Activated T-cell treated with anti-CD3 and anti-CD28 coated beads, Interleukin-2, amount 50 U/mL, for 24 hours (primary cell): Measurements from ENCODE around the gene UBE2V1.

Experiments
- DNase-seq: peaks from one replicate; pipeline ENCODE4 v3.0.0-alpha.2; 2020
- H3K27ac Mint-ChIP-seq: 2 replicates; pipeline ENCODE4 v1.8.0; 2020; ENCODE audit warnings: mild to moderate bottlenecking, mixed read lengths
- H3K27me3 Mint-ChIP-seq: 2 replicates; pipeline ENCODE4 v1.8.0; 2020; ENCODE audit warnings: mixed read lengths
- H3K36me3 Mint-ChIP-seq: 2 replicates; pipeline ENCODE4 v1.8.0; 2020; ENCODE audit warnings: low read depth, mixed read lengths
- H3K4me1 Mint-ChIP-seq: 2 replicates; pipeline ENCODE4 v1.8.0; 2020; ENCODE audit warnings: low read depth, mixed read lengths
- H3K4me3 Mint-ChIP-seq: 2 replicates; pipeline ENCODE4 v1.8.0; 2020; ENCODE audit warnings: mild to moderate bottlenecking, moderate library complexity, mixed read lengths
- H3K9me3 Mint-ChIP-seq: 2 replicates; pipeline ENCODE4 v1.8.0; 2020; ENCODE audit warnings: mixed read lengths

Gene UBE2V1

DNA sequence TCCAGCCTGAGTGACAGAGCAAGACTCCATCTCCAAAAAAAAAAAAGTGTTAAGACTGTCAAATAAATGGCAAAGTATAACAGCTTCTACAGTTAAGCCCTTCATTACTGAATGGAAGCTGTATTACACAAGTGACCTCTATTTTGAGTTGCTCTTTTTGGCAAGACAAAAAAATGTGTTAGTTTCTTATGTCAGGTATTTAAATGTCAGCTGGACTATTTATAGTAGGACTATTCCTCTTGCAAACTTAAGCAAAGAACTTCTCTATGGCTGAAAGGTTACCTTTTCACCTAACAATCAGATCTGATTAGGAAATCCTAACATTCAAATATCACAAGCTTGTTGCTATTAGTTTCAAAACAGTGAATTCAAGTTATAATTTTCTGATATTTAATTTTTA, 12.4 kb downstream of the UBE2V1 start:
- Mint-ChIP-seq H3K27ac (no peak overlapping the region), H3K4me1 (peaks cover 65% of the 10 kb centered on the region), H3K36me3 (peaks cover 72% of the 10 kb centered on the region), H3K27me3 (no peaks in the 10 kb centered on the region), H3K9me3 (no peaks in the 10 kb centered on the region), H3K4me3 (no peak overlapping the region)
- DNase-seq, result no peak

DNA sequence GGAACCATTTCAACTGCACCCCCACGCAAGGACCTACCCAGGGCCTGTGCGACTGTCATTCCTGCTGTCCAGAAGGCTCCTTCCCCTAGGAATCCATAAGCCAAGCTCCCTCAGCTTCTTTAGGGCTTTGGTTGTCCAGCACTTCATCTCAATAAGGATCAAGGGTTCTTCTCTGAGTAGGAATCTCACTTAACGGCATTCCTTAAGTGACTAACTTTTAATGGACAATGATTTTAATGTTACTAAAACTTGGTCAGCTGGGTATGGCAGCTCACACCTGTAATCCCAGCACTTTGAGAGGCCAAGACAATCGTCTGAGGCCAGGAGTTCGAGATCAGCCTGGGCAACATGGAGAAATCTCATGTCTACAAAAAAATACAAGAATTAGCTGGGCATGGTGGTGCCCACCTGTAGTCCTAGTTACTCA, 13.4 kb downstream of the UBE2V1 start:
- Mint-ChIP-seq H3K9me3 (no peaks in the 10 kb centered on the region), H3K36me3 (peaks cover 75% of the 10 kb centered on the region), H3K4me1 (peaks cover 60% of the 10 kb centered on the region), H3K27me3 (no peaks in the 10 kb centered on the region), H3K4me3 (no peak overlapping the region), H3K27ac (peak overlapping the region; percentile 57)
- no peak for DNase-seq

DNA sequence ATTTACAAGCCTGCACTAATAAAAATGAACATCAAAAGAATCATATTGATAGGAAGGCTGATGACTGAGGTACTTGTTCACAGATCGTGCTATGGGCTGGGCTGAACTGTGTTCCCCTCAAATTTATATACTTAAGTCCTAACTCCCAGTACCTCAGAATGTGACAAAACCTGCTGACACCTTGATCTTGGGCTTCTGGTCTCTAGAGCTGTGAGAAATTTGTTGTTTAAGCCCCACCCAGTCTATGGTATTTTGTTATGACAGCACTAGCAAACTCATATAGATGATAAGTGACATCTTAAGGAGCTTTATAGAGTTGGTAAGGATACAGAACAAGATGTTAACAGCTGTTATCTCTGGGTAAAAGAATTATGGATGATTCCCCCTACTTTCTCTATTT, 13.8 kb downstream of the UBE2V1 start:
- Mint-ChIP-seq H3K27ac (peak overlapping the region; percentile 57), H3K4me3 (no peak overlapping the region), H3K27me3 (no peaks in the 10 kb centered on the region), H3K4me1 (peaks cover 60% of the 10 kb centered on the region), H3K9me3 (no peaks in the 10 kb centered on the region), H3K36me3 (peaks cover 79% of the 10 kb centered on the region)
- no peak for DNase-seq

DNA sequence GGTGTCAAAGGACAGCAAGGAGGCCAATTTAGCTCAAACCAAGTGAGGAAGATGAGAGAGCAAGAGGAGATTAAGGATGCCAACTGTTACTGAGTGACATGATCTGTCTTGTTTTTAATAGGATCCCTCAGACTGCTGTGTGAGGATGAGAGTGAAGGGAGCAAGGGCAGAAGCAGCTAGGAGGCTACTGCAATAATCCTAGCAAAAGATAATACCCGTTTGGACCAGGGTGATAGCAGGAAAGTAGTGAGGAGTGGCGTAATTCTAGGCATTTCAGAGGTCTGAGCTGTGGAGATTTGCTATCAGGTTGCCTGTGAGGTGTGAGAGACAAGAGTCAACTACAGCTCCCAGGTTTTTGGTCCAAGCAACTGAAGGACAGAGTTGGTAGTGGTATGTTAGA, 14.7 kb downstream of the UBE2V1 start:
- Mint-ChIP-seq H3K27ac (peak overlapping the region; percentile 65), H3K36me3 (peaks cover 78% of the 10 kb centered on the region), H3K9me3 (no peaks in the 10 kb centered on the region), H3K4me3 (no peak overlapping the region), H3K27me3 (no peaks in the 10 kb centered on the region), H3K4me1 (peaks cover 55% of the 10 kb centered on the region)
- DNase-seq, result no peak

DNA sequence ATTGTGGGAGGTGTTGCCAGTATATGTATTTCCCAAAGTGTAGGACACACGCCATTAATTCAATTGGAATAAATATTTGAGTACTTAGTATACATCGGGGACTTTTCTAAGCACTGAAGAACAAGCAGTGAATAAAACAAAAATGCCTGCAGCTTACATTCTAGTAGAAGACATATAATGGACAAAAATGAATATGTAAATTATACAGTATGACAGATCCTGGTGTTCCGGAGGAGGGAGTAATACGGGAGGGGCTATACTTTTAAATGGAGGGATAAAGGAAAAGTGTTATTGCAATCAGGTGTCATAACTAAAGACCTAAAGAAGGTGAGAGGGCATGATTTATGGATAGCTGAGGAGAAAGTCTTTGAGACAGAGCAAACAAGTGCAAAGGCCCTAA, 15.1 kb downstream of the UBE2V1 start:
- no peaks in the 10 kb centered on the region for H3K27me3 Mint-ChIP-seq
- H3K4me3 Mint-ChIP-seq, result no peak overlapping the region
- H3K9me3 Mint-ChIP-seq, result no peaks in the 10 kb centered on the region
- H3K27ac Mint-ChIP-seq, result peak overlapping the region; percentile 71
- peaks cover 78% of the 10 kb centered on the region for H3K36me3 Mint-ChIP-seq
- DNase-seq, result no peak
- H3K4me1 Mint-ChIP-seq, result peaks cover 52% of the 10 kb centered on the region

DNA sequence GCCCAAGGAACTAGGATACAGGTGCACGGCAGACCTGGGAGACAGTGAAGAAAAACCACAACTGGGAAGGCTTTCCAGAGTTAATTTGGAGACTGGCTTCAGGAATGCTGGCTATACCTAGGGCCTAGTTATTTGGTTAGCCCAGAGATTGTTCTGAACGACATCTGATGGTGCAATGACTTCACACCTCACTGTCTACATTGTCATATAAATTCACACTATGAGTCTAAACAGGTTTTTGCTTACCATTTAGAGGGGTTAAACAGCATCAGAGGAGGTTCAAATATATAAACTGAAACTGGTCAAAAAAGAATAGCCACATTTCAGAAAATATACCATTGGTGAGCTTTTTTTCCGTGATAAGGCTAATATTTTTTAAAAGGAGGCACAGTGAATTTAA, 16.7 kb downstream of the UBE2V1 start:
- Mint-ChIP-seq H3K9me3 (no peaks in the 10 kb centered on the region), H3K36me3 (peaks cover 79% of the 10 kb centered on the region), H3K27me3 (no peaks in the 10 kb centered on the region), H3K4me3 (no peak overlapping the region), H3K27ac (peak overlapping the region; percentile 8), H3K4me1 (peaks cover 50% of the 10 kb centered on the region)
- no peak for DNase-seq

DNA sequence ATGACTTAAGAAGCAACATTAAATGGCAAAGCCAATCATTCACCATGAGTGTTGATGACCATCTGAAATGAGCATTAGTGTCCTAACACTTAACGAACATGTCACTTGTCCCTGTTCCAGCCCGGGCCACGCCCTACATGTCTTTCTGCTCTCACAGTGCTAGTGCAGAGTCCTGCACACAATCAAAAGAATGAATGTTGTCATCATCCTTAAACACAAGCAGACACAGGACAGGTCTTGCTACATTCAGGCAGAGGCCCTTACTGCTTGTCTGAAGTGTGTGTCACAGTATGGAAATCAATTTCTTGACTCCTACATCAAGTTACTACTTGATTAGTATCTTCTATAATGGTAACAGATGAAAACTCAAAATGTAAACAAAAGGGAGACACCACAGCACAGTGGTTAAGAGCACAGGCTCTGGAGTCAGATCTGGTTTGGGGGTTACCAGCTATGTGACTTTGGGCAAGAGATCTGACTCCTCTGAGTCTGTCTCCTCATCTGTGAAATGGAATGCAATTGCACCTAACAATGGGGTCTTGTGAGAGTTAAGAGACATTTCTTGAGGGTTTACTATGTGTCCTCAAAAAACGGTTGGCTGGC, 17.4 kb downstream of the UBE2V1 start:
- Mint-ChIP-seq H3K4me3 (no peak overlapping the region), H3K9me3 (no peaks in the 10 kb centered on the region), H3K27ac (peak overlapping the region; percentile 8)

DNA sequence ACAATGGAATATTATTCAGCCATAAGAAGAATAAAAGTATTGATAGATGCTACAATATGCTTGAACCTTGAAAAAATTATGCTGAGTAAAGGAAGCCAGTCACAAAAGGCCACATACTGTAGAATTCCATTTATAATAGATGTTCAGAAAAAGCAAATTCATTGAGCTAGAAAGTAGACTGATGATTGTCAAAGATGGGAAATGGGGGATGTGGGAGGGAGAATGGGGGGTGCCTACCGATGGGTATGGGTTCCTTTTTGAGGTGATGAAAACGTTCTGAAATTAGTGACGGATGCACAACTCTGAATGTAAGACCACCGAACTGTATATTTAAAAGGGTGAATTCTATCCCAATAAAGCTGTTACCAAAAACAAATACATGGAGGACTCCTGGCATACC, 18.4 kb downstream of the UBE2V1 start:
- Mint-ChIP-seq H3K4me1 (peaks cover 55% of the 10 kb centered on the region), H3K4me3 (no peak overlapping the region), H3K36me3 (peaks cover 84% of the 10 kb centered on the region), H3K9me3 (no peaks in the 10 kb centered on the region), H3K27me3 (no peaks in the 10 kb centered on the region), H3K27ac (no peak overlapping the region)
- no peak for DNase-seq

More for the DNA sequence above, 17.4 kb downstream of the UBE2V1 start:
- peaks cover 80% of the 10 kb centered on the region for H3K36me3 Mint-ChIP-seq
- H3K4me1 Mint-ChIP-seq, result peaks cover 50% of the 10 kb centered on the region
- DNase-seq, result no peak
- no peaks in the 10 kb centered on the region for H3K27me3 Mint-ChIP-seq

DNA sequence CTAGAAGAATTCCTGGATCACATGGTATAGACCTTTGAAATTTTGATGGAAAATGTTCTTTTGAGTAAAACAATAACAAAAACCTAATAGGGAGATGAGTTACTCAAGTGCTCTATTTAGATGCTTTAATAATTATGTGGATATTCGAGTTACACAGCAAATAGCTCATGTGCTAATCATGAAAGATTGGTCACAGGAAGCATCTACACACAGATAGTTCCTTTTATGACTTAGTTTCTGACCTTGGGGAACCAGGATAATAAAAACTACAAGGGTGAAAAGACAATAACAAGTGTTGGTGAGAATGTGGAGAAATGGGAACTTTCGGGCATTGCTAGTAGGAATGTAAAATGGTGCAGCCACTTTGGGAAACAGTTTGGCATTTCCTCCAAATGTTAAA, 19.7 kb downstream of the UBE2V1 start:
- Mint-ChIP-seq H3K9me3 (no peaks in the 10 kb centered on the region), H3K27ac (peak overlapping the region; percentile 56), H3K4me1 (peaks cover 49% of the 10 kb centered on the region), H3K36me3 (peaks cover 86% of the 10 kb centered on the region), H3K4me3 (no peak overlapping the region), H3K27me3 (no peaks in the 10 kb centered on the region)
- no peak for DNase-seq

DNA sequence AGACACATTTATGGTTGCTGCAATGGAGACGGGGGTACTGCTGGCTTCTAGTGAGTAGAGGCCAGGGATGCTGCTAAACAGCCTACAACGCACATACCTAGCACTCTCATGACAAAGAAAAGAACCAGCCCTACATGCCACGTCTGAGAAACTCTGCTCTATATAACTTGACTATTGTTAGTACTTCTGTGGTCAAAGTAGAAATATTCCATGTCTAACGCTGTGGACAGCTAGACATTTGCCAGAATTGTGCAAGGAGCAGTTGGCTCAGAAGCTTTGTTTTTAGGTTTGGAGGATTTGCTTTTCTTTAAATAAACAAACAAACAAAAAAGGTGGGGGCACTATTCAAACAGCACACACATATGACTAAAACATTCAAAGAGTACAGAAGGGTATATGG, 20.5 kb downstream of the UBE2V1 start:
- Mint-ChIP-seq H3K36me3 (peaks cover 86% of the 10 kb centered on the region), H3K4me3 (no peak overlapping the region), H3K4me1 (peaks cover 41% of the 10 kb centered on the region), H3K9me3 (no peaks in the 10 kb centered on the region), H3K27ac (peak overlapping the region; percentile 56), H3K27me3 (no peaks in the 10 kb centered on the region)
- DNase-seq, result no peak

DNA sequence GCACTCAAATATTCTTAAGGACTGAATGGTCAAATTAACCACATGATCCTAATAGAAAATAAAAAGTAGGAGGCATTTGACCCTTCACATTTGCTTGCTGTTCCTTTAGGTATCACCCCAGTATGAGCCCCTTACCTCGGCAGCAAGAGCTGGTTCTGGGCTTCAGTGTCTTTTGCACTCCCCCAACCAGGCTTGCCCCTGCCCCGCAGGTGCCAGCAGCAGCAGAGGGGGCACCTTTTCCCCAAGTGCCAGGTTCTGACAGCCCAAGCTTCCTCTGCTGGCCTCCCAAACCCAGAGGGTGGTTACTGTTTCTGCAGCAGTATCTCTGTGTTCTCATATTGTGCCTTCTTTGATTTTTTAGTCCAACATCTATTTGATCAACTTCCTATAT, 23.2 kb downstream of the UBE2V1 start:
- H3K27ac Mint-ChIP-seq, result peak overlapping the region; percentile 81
- no peaks in the 10 kb centered on the region for H3K27me3 Mint-ChIP-seq
- peaks cover 49% of the 10 kb centered on the region for H3K4me1 Mint-ChIP-seq
- peaks cover 77% of the 10 kb centered on the region for H3K36me3 Mint-ChIP-seq
- DNase-seq, result no peak
- H3K4me3 Mint-ChIP-seq, result no peak overlapping the region
- no peaks in the 10 kb centered on the region for H3K9me3 Mint-ChIP-seq

DNA sequence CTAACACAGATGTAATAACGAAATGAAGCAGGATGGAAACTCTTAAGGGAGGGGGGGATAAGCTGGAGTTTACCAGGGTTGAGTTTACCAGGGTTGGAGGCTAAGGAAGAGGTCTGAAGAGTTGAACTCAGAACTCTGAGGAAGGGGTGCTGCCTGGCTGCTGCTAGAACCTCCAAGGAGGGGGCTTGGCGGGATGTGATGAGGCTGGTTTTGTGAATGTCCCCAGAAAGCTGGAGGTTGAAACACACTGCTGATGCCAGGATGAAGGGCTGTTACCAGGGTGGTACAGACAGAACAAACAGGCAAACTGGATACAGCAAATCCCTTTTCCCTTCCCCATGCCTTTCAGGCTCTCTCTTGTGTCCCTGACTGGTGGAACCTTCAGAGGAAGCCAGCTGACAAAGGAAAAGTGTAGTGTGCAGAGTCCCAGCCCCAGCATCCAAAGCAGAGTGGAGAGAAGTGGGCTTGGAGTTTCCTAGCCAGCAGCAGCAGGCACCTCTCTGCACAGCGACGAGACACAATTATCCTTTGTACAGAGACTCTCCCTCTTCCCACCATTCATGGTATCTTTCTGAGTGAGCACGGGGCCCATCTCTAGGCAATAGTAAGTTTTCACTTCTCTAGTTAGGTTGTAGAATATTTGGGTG, 23.7 kb downstream of the UBE2V1 start:
- Mint-ChIP-seq H3K27ac (peak overlapping the region; percentile 81), H3K36me3 (peaks cover 76% of the 10 kb centered on the region)

DNA sequence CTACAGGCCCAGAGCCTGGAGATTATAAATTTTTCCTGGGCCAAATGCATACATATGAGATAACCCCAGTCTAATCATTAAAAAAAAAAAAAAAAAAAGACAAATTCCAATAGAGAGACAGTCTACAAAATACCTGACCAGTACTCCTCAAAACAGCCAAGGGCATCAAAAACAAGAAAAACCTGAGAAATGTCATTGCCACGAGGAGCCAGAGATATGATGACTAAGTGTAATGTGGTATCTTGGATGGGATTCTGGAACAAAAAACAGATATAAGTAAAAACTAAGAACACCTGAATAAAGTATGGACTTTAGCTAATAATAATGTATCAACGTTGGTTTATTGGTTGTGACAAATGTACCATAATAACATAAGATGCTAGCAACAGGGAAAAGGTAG, 24.9 kb downstream of the UBE2V1 start:
- H3K4me3 Mint-ChIP-seq, result no peak overlapping the region
- peaks cover 47% of the 10 kb centered on the region for H3K4me1 Mint-ChIP-seq
- no peak overlapping the region for H3K27ac Mint-ChIP-seq
- peaks cover 80% of the 10 kb centered on the region for H3K36me3 Mint-ChIP-seq
- H3K27me3 Mint-ChIP-seq, result no peaks in the 10 kb centered on the region
- no peaks in the 10 kb centered on the region for H3K9me3 Mint-ChIP-seq
- no peak for DNase-seq

More for the DNA sequence above, 23.7 kb downstream of the UBE2V1 start:
- DNase-seq, result no peak
- Mint-ChIP-seq H3K27me3 (no peaks in the 10 kb centered on the region), H3K9me3 (no peaks in the 10 kb centered on the region), H3K4me3 (no peak overlapping the region), H3K4me1 (peaks cover 49% of the 10 kb centered on the region)

DNA sequence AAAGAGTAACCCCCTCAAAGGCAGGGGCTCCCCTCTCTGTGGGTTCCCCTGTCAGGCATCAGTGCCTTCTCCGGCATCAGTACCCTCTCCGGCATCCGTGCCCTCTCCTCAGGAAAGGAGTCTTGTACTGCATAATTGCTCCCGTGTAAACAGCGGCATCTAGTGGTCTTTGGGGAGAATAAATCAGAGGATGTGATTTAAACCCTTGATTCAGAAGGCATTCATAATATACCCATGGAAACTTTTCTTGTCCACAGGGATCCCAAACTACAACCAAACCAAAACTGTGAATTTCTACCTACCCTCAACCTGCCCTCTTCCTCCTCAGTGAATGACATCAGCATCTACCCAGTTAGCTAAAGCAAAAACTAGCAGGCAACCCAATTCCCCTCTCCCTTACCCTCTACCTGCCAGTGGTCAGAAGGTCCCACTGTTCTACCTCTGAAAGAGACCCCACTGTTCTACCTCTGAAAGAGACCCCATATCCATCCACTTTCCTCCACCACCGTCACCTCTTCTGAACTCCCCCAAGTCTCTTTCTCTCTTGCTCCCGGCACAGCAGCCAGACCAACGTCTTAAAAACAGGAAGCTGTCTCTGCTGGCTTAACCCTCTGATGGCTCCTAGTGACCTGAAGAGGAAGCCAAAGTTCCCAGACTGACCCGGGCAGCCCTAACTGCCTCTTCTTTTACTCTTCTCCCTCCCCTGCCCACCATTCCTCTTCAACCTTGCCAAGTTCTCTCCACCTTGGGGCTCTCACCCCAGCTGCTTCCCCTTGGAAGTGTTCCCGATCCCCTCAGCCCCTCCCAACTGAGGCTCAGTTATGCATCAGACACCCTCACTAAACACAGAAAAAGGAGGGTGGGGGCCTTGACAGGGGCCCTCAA, 27.2 kb downstream of the UBE2V1 start:
- peak; percentile 54 for DNase-seq
- peak overlapping the region; percentile 64 for H3K27ac Mint-ChIP-seq
- H3K4me1 Mint-ChIP-seq, result peaks cover 33% of the 10 kb centered on the region
- H3K4me3 Mint-ChIP-seq, result peak overlapping the region; percentile 37
- peaks cover 87% of the 10 kb centered on the region for H3K36me3 Mint-ChIP-seq
- no peaks in the 10 kb centered on the region for H3K9me3 Mint-ChIP-seq
- no peaks in the 10 kb centered on the region for H3K27me3 Mint-ChIP-seq

DNA sequence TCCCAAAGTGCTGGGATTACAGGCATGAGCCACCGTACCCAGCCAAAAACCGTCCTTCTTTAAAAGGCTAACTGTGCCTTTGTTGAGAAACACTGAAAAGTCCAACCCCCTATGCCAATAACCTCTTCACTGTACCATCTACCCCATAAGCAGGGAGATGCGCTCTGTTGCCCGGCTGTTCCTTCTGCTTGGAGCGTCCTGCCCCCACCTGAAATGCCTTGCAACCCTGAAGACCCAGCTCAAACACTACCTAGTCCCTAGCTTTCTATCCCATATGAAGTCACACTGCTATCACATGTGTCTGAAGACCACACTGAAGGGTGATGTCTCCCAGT, 27.8 kb downstream of the UBE2V1 start:
- Mint-ChIP-seq H3K4me3 (peak overlapping the region; percentile 37), H3K27me3 (no peaks in the 10 kb centered on the region), H3K9me3 (no peaks in the 10 kb centered on the region), H3K27ac (peak overlapping the region; percentile 64), H3K4me1 (peaks cover 27% of the 10 kb centered on the region), H3K36me3 (peaks cover 84% of the 10 kb centered on the region)
- DNase-seq, result no peak
